HG03342 (cell line): Measurements from ENCODE around the gene IER5.
A peak's percentile ranks its signal among the peaks of the same experiment; 100 is the strongest.
"Not testable (repeated sequence)": the region's sequence is repeated elsewhere in the genome, so short reads cannot be mapped to it uniquely, and the experiment has no call there.

Experiments
- ATAC-seq: cut with Tn5 transposase; IDR thresholded peaks from one replicate; pipeline ENCODE4 v1.9.1; 2021; ENCODE audit warnings: mild to moderate bottlenecking, moderate library complexity; ENCODE audit not compliant: unreplicated experiment

The IER5 gene

GRCh38 chr1:181088079-181089016, at the start of gene IER5:
Gene IER5, plus strand, starts transcription at chr1:181088700. Its CDS starts 203 bp downstream, at chr1:181088903.
- peak; percentile 75 for ATAC-seq

DNA sequence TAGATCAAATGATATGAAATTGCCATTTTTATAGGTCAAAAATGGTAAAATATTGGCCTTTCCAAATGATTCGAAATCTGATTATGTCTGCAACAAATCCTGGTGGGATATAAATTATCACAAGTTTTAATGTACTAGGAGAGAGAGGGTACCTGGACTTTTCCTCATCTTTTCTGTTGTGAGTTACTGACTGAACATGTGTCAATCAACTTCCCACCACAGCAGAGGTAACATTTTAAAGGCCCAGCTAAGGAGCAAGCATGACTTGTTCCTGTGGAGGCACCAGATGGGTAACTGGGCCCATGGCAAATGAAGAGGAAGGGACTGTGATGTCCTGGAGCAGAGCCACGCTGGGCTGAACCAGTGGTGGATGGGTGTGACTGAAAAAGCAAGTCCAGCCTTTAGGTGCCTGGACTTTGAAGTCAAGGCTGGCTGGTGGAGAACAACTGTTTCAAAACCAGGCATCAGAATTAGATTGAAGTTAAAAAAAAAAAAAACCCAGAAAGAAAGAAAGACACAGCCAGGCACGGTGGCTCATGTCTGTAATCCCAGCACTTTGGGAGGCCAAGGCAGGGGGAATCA, 48.1 kb upstream of the IER5 start:
- no peak for ATAC-seq

- ATAC-seq = no peak
These were observed 45.2 kb upstream of the IER5 start for GRCh38 chr1:181043025-181043888.

DNA sequence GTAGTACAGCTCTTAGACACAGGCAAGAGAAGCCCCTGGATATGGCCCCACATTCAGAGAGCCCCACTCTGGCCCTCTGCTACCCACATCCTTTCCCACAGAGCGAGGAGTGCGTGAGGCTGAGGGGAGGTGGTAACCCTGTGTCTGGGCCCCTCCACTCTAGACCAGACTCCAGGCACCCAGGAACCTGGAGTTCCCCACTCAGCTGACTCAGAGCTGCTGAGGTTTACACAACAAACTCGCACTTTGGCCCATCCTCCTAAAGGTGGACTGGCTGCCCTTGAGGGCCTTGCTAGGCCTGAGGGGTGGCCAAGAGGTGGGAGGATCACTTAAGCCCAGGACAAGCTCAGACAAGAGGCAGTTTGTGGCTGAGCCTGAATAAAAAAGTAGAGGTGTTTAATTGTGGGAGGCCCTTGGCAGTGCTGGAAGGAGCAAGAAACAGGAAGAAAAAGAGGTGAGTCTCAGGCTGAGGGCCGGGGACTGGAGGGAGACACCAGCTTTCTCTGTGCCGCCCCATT, 44.0 kb upstream of the IER5 start:
- peak; percentile 78 for ATAC-seq

GRCh38 chr1:181045946-181046345, 42.6 kb upstream of the IER5 start:
- ATAC-seq = not testable (repeated sequence)

DNA sequence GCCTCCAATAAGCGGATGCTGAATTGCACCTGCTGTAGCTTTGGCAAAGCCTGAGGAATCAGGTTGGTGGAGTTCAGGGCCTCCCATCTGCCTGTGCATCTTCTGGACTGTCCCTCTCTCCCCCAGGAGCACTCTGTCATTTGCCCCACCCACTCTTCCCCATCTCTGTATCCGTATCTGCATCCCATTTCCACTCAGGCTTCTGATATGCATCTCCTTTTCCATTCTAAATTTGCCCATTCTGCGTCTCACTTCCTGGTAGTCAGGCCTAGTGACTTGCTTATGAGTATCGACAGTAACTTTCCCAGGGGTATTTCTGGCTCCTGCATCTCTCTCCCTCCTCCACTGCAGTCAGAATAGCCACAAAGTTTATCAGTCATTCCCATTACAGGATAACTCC, 39.1 kb upstream of the IER5 start:
- no peak for ATAC-seq

DNA sequence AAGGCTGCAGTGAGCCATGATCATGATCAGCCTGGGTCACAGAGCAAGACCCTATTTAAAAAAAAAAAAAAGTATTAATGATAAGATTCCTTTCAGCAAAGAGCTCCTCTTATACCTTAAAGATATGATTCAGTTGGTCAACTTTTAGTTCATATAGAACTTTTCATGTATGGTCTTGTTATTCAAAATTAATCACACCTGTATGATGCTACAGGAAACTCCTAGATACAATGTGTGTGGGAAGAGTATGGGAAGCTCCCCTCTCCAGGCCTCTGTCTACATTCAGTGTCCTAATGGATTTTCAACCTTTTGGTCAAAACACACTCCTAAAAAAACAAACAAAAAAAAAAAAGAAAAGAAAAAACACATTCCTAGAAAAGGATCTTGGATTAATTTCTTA, 37.6 kb upstream of the IER5 start:
- ATAC-seq = no peak

DNA sequence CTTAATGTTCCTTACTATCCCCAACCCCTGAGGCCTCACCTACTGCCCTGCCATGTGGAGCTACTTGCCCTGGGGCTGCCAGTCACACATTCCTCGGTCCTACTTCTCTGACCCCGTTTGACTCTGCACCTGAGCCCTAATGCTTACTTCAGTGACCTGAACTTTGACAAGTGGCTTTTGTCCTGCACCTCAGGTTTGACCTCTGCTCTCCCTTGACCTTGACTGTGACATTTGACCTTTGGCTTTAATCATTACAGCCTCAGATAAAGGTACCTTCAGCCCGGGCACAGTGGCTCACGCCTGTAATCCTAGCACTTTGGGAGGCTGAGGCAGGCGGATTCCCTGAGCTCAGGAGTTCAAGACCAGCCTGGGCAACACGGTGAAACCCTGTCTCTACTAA, 31.9 kb upstream of the IER5 start:
- no peak for ATAC-seq

DNA sequence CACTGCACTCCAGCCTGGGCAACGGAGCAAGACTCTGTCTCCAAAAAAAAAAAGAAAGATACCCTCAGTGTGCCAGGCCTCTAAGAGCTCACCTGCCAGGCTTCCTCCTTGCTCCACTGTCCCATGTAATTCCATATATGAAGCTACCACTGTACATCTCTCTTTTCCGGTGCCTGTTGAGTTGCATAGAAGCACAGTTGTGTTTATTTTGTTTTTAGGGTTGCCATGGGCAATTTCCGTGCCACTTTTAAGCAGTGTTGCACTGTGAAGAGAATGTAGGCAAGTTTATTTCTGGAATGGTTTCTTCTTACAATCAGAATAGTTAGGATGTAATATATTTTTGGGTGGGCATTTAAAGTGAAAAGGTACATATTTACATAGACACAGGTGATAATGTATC, 31.4 kb upstream of the IER5 start:
- ATAC-seq = no peak

DNA sequence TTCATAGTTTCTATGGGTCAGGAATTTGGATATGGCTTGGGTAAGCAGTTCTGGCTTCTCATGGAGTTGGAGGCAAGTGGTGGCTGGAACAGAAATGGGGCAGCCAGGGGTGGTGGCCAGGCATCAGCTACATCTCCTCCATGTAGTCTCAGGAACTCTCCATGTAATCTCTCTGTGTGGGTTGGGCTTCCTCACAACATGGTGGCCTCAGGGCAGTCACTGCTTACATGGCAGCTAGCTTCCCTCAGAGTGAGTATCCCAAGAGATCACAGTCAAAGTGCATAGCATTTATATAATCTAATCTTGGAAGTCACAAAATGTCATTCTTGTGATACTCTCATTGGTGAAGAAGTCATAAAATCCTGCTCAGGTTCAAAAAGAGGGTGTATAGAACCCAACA, 29.1 kb upstream of the IER5 start:
- no peak for ATAC-seq

DNA sequence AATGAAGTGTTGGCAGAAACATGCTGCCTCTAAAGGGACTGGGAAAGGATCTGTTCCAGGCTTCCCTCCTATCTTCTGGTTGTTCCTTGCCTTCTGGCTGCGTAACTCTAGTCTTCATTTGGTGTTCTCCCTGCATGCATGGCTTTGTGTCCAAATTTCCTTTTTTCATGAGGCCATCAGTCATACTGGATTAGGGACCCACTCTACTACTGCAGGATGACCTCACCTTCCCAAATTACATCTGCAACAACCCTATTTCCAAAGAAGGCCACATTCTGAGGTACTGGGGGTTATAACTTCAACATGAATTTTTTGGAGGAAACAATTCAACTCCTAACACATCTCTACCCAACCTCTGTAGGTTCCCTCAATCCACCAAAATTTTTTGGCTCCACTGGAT, 28.4 kb upstream of the IER5 start:
- ATAC-seq = no peak

DNA sequence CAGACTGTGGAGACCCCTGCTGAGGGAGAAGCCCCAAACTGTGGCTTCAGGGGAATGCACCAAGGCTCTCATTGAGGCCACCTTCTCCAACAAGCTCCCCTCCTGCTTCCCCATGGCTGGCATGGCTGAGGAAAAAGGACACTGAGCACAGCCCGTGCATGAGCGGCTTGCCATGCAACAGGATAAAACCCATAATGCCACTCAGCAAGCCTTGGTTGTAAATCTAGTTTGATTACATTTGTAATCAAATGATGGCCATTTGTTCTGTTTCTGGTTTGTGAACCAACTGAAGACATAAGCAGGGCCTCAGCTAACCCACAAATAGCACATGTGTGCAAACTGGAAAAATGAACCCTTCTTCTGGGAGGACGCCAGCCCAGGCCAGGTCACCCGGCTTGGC, 27.6 kb upstream of the IER5 start:
- not testable (repeated sequence) for ATAC-seq

DNA sequence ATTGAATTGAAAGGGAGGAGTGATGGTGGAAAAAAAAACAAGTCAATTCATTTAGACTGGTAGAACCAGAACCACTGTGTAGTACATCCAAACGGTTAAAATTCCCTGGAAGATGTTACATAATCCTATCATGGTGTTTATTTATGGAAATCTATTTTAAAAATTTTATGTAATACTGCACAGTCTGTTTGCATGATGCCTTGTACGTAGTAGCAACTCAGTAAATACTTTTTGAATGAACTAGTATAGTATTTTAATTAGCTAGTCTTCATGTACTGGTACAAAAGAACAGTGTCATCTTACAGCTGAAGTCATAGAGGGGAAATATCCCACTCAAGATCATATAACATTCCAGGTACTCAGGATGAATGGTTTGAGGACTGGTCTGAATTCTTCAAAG, 27.0 kb upstream of the IER5 start:
- no peak for ATAC-seq

- ATAC-seq = peak; percentile 81
These were observed 26.3 kb upstream of the IER5 start for GRCh38 chr1:181061891-181062835.

DNA sequence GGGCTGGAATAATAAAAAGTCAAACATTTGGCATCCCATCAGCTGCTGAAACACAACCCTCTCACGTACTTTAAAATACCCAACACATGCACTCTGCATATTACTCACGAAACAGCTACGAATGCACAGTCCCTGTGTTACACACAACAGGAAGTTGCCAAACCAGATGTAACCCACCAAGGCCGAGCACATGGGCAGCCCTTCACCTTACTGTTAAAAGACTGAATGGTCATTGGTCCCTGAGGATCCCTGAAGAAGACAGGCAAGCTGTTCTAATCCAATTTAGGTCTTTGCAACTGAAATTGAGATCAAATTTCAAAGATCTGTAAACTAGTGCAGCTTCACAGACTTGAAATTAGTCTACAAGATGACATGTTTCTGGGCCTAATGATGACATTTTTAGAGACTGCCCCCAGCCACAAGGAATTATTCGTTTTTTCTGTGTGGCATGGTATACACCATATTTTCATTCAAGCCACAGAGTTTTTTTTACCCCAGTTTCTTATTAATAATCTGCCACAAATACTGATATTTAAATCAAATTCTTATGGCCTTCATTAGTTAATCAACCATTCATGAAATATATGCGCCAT, 25.6 kb upstream of the IER5 start:
- peak; percentile 70 for ATAC-seq

DNA sequence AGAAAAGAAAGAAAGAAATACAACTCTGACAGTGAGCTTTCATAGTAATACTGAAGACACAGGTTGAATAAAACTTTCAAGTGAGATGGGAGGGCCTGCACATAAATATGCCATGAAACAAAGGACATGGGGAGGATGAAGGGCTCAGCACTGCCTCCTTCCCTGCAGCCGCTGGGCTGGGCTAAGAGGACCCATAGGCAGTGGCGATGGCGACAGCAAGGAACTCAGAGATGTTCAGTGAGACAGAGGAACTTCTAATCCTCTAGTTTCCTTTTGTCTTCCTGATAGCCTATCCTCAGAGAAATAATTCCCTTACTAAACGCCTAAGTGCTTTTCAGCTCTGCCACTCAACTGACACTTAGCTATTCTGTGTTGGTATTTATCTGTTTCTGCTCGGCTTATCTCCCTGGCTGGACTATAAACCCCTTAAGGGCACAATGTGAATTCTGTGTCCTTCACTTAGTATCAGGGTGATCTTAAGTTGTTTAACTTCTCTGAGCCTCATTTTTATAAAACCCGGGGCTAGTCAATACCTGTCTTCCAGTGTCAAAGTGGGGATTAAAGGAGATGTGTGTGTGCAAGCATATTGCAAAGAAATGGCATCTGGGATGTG, 24.4 kb upstream of the IER5 start:
- ATAC-seq = no peak

DNA sequence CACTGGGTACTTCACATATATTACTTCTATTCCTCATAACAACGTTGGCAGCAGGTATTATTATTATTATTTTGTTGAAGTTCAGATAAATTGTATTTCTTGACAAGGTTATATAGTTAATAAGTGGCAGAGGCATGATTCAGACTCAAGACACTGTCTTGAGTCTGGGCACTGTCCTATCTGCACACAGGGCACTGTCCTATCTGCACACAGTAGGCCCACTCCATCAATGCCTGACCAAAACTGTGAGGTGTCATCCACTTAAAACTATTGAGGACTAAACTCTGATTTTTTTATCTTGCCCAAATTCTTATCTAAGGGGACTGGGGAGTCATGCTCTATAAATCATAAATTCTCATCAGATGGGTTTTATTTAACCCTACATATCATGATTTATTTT, 23.8 kb upstream of the IER5 start:
- ATAC-seq = no peak

- no peak for ATAC-seq
These were observed 14.9 kb upstream of the IER5 start for GRCh38 chr1:181073638-181074037.

DNA sequence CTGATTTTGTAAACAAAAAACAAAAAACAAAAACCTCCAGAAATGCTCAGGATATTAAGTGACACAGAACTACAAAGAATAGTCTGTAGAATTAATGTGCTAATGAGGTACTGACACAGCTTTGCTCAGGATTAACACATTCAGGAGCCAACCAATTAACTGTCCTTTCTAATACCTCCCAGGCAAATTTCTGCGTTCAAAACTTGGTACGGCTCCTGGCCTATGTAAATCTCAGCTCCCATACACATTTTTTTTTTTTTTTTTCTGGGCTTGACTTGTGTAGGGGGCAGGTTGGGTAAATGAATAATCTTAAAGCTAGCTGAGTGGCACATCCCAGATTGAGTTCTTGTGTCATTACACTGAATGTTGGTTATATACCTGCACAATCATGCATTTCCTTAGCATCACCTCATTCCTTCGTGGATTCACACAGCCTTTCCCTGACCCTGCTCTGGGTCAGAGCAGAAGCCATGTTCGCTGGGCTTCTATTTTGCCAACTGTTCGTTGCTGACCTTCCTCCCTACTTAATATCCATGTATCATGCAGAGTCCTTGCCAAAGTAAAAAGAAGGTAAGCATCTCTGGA, 12.6 kb upstream of the IER5 start:
- ATAC-seq = no peak
